HL-60 (cell line): ENCODE results near the gene CLEC10A.

ENCODE experiments used
- POLR2AphosphoS5 ChIP-seq: IDR thresholded peaks from 2 replicates; pipeline ENCODE4 v1.6.1; 2012; ENCODE audit warnings: low read depth
- TF ChIP-seq, protein P1 (sequence below): IDR thresholded peaks from one replicate; pipeline ENCODE4 v1.5.1; 2011; ENCODE audit warnings: low read length, control low read depth, inconsistent platforms; ENCODE audit not compliant: insufficient read depth

- TF ChIP-seq, protein P1, sequence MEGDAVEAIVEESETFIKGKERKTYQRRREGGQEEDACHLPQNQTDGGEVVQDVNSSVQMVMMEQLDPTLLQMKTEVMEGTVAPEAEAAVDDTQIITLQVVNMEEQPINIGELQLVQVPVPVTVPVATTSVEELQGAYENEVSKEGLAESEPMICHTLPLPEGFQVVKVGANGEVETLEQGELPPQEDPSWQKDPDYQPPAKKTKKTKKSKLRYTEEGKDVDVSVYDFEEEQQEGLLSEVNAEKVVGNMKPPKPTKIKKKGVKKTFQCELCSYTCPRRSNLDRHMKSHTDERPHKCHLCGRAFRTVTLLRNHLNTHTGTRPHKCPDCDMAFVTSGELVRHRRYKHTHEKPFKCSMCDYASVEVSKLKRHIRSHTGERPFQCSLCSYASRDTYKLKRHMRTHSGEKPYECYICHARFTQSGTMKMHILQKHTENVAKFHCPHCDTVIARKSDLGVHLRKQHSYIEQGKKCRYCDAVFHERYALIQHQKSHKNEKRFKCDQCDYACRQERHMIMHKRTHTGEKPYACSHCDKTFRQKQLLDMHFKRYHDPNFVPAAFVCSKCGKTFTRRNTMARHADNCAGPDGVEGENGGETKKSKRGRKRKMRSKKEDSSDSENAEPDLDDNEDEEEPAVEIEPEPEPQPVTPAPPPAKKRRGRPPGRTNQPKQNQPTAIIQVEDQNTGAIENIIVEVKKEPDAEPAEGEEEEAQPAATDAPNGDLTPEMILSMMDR: no peak
- TF ChIP-seq POLR2AphosphoS5: no peak
Measured at GRCh38 chr17:7094652-7095019, 14.6 kb upstream of the CLEC10A start.
